SU-DHL-6 (cell line): ENCODE data around the gene GARIN5A.

Source experiments
- H2AFZ ChIP-seq: fragments of 200-600 bp; sonication (generic); 2 replicates; pipeline ENCODE4 v1.6.1; 2014; ENCODE audit warnings: low read depth, mild to moderate bottlenecking, moderate library complexity, mixed read lengths, antibody characterized with exemption, low read length; ENCODE audit not compliant: severe bottlenecking
- H3F3A ChIP-seq: fragments of 200-600 bp; shearing (Covaris generic); 2 replicates; pipeline ENCODE4 v1.6.0; 2016; ENCODE audit warnings: antibody characterized with exemption, mild to moderate bottlenecking; ENCODE audit not compliant: insufficient read depth
- H3K27ac ChIP-seq: fragments of 200-600 bp; sonication (generic); 2 replicates; pipeline ENCODE4 v1.5.1; 2016; ENCODE audit warnings: low read depth, mild to moderate bottlenecking, low read length, moderate library complexity, mixed read lengths
- H3K27me3 ChIP-seq: fragments of 200-600 bp; sonication (generic), shearing (Covaris generic); 2 replicates; pipeline ENCODE4 v1.6.0; 2014; ENCODE audit warnings: mild to moderate bottlenecking, low read length
- H3K36me3 ChIP-seq: fragments of 200-600 bp; sonication (generic); 2 replicates; pipeline ENCODE4 v1.6.1; 2014; ENCODE audit warnings: mild to moderate bottlenecking, low read length, mixed read lengths
- H3K4me2 ChIP-seq: fragments of 300-600, 200-600 bp; shearing (Covaris generic), sonication (generic); 2 replicates; pipeline ENCODE4 v1.6.0; 2014; ENCODE audit warnings: low read length, low read depth, mild to moderate bottlenecking; ENCODE audit not compliant: poor library complexity, severe bottlenecking
- H3K4me3 ChIP-seq: fragments of 200-600 bp; sonication (generic); 2 replicates; pipeline ENCODE4 v1.5.1; 2014; ENCODE audit warnings: antibody characterized with exemption, low read length, mild to moderate bottlenecking, mixed read lengths; ENCODE audit not compliant: insufficient read depth, poor library complexity, severe bottlenecking
- H3K79me2 ChIP-seq: fragments of 200-600 bp; sonication (generic); 2 replicates; pipeline ENCODE4 v1.6.1; 2014; ENCODE audit warnings: mild to moderate bottlenecking, low read length, moderate library complexity; ENCODE audit not compliant: insufficient read depth
- H3K9ac ChIP-seq: fragments of 200-600 bp; sonication (generic); 2 replicates; pipeline ENCODE4 v1.7.0; 2014; ENCODE audit warnings: mild to moderate bottlenecking, low read length
- H3K9me2 ChIP-seq: fragments of 200-600 bp; sonication (generic); replicated peaks from 2 replicates; pipeline ENCODE4 v1.6.1; 2014; ENCODE audit warnings: low read length; ENCODE audit not compliant: insufficient read depth
- H3K9me3 ChIP-seq: fragments of 200-600 bp; sonication (generic); 2 replicates; pipeline ENCODE4 v1.6.1; 2014; ENCODE audit warnings: low read length, mixed read lengths; ENCODE audit not compliant: insufficient read depth
- H4K20me1 ChIP-seq: fragments of 200-600 bp; sonication (generic); 2 replicates; pipeline ENCODE4 v1.6.1; 2014; ENCODE audit warnings: low read depth, mild to moderate bottlenecking, antibody characterized with exemption, low read length, moderate library complexity, mixed read lengths
- CTCF ChIP-seq: fragments of 200-600 bp; sonication (generic); IDR thresholded peaks from one replicate; pipeline ENCODE4 v1.5.1; 2017; ENCODE audit warnings: antibody characterized with exemption, mild to moderate bottlenecking, low read length, moderate library complexity; ENCODE audit not compliant: insufficient read depth, poor library complexity, severe bottlenecking
- EZH2phosphoT487 ChIP-seq: fragments of 200-600 bp; sonication (generic), shearing (Covaris generic); conservative IDR thresholded peaks from 2 replicates; pipeline ENCODE4 v1.6.1; 2018; ENCODE audit warnings: mild to moderate bottlenecking, antibody characterized with exemption, low read length, moderate library complexity, mixed read lengths

The GARIN5A gene

GRCh38 chr19:50490411-50490811 lies 13.8 kb upstream of the GARIN5A start:
- Histone ChIP-seq H3K27ac (no peak overlapping the region), H4K20me1 (no peaks in the 10 kb centered on the region), H3K4me3 (no peak overlapping the region), H3K36me3 (0 out of 2 replicates have a peak, but pooled peaks cover 3% of the 10 kb centered on the region), H3K9ac (no peak overlapping the region), H3K4me2 (no peak overlapping the region), H3K79me2 (no peaks in the 10 kb centered on the region), H3K9me3 (peaks cover 6% of the 10 kb centered on the region; the same call in 1 of the 2 replicates), H3K9me2 (no peaks in the 10 kb centered on the region), H3K27me3 (no peaks in the 10 kb centered on the region), H3F3A (no peaks in the 10 kb centered on the region), H2AFZ (no peak overlapping the region)
- no peak for TF ChIP-seq CTCF
- no peak for TF ChIP-seq EZH2phosphoT487

- H3K79me2 ChIP-seq = no peaks in the 10 kb centered on the region
- TF ChIP-seq EZH2phosphoT487 (no peak), CTCF (no peak)
- no peak overlapping the region for H3K4me2 ChIP-seq
- H3K9me2 ChIP-seq = no peaks in the 10 kb centered on the region
- no peaks in the 10 kb centered on the region for H3K27me3 ChIP-seq
- no peak overlapping the region for H2AFZ ChIP-seq
- H3K9ac ChIP-seq = no peak overlapping the region
- no peaks in the 10 kb centered on the region for H3F3A ChIP-seq
- no peak overlapping the region for H3K27ac ChIP-seq
- H3K4me3 ChIP-seq = no peak overlapping the region
- no peaks in the 10 kb centered on the region for H4K20me1 ChIP-seq
- 0 out of 2 replicates have a peak, but pooled peaks cover 3% of the 10 kb centered on the region for H3K36me3 ChIP-seq
- peaks cover 6% of the 10 kb centered on the region; the same call in 1 of the 2 replicates for H3K9me3 ChIP-seq
Observed at GRCh38 chr19:50489461-50490011, 12.9 kb upstream of the GARIN5A start.

- no peaks in the 10 kb centered on the region for H4K20me1 ChIP-seq
- H3F3A ChIP-seq = no peaks in the 10 kb centered on the region
- no peak overlapping the region for H3K4me3 ChIP-seq
- no peaks in the 10 kb centered on the region for H3K79me2 ChIP-seq
- H3K9me2 ChIP-seq = no peaks in the 10 kb centered on the region
- TF ChIP-seq CTCF = no peak
- no peak overlapping the region for H3K9ac ChIP-seq
- no peak overlapping the region for H2AFZ ChIP-seq
- peaks cover 6% of the 10 kb centered on the region; the same call in 1 of the 2 replicates for H3K9me3 ChIP-seq
- H3K4me2 ChIP-seq = no peak overlapping the region
- 0 out of 2 replicates have a peak, but pooled peaks cover 3% of the 10 kb centered on the region for H3K36me3 ChIP-seq
- H3K27ac ChIP-seq = no peak overlapping the region
- no peaks in the 10 kb centered on the region for H3K27me3 ChIP-seq
Observed at GRCh38 chr19:50488389-50489194, 11.9 kb upstream of the GARIN5A start.
